ENCODE measurements around the gene PCMT1.

PCMT1 gene

DNA sequence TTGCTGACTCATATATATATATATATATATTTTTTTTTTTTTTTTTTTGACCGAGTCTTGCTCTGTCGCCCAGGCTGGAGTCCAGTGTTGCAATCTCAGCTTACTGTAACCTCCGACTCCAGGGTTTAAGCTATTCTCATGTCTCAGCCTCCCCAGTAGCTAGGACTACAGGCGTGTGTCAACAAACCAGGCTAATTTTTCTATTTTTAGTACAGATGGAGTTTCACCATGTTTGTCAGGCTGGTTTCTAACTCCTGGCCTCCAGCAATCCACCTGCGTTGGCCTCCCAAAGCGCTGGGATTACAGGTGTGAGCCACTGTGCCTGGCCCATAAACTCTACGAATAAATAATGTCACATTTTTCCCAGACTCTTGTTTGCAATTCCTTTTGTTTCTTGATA, 109.8 kb downstream of the PCMT1 start:
- H4K12ac ChIP-seq (ENCODE audit: low read depth, low read length), result no peak overlapping the region
- H3K79me2 ChIP-seq (ENCODE audit: control insufficient read depth, insufficient read depth, low read length, poor library complexity), result no peaks in the 10 kb centered on the region
- WGBS (ENCODE audit: extremely low coverage, insufficient coverage, insufficient read length), result no CpG with 5 or more reads among the region's 7 CpGs
- H3K4me1 ChIP-seq (ENCODE audit: control insufficient read depth in 1 of 2, insufficient read depth in 2 of 2, low read length in 2 of 2), result peaks cover 7 to 11% of the 10 kb centered on the region in 2 experiments
- H2BK5ac ChIP-seq (ENCODE audit: low read depth, low read length, poor library complexity), result no peak overlapping the region
- no peak overlapping the region for H3K4me3 ChIP-seq (ENCODE audit: low read depth, low read length)
- no peak overlapping the region for H3K9ac ChIP-seq (ENCODE audit: low read length)
- H3K36me3 ChIP-seq (ENCODE audit: control insufficient read depth in 1 of 2, insufficient read depth in 2 of 2, low read length in 2 of 2), result no peaks in the 10 kb centered on the region
- H3K18ac ChIP-seq (ENCODE audit: low read length), result no peak overlapping the region
- DNase-seq, result peak; percentile 72 to 77
- no peak overlapping the region for H4K91ac ChIP-seq (ENCODE audit: low read depth, low read length)
- H2BK12ac ChIP-seq (ENCODE audit: low read length), result no peak overlapping the region
- H3K79me1 ChIP-seq (ENCODE audit: low read length), result peaks cover 4% of the 10 kb centered on the region
- H3K9me3 ChIP-seq (ENCODE audit: insufficient read depth, low read depth, low read length), result no peaks in the 10 kb centered on the region
- H2AFZ ChIP-seq (ENCODE audit: insufficient read depth, low read length, poor library complexity), result no peak overlapping the region
- H3K27me3 ChIP-seq (ENCODE audit: insufficient read depth, low read length), result no peaks in the 10 kb centered on the region
- H3K14ac ChIP-seq (ENCODE audit: low read length), result no peak overlapping the region
- H2BK120ac ChIP-seq (ENCODE audit: insufficient read depth, low read length, poor library complexity), result no peak overlapping the region
- no peak overlapping the region for H4K8ac ChIP-seq (ENCODE audit: low read depth, low read length)
- no peak overlapping the region for H2AK5ac ChIP-seq (ENCODE audit: low read length)
- H3K4me2 ChIP-seq (ENCODE audit: low read length), result no peak overlapping the region
- H3K4ac ChIP-seq (ENCODE audit: low read depth, low read length), result no peak overlapping the region
- H3K23ac ChIP-seq (ENCODE audit: low read length), result no peak overlapping the region
- H3K27ac ChIP-seq (ENCODE audit: low read depth, low read length), result no peak overlapping the region

DNA sequence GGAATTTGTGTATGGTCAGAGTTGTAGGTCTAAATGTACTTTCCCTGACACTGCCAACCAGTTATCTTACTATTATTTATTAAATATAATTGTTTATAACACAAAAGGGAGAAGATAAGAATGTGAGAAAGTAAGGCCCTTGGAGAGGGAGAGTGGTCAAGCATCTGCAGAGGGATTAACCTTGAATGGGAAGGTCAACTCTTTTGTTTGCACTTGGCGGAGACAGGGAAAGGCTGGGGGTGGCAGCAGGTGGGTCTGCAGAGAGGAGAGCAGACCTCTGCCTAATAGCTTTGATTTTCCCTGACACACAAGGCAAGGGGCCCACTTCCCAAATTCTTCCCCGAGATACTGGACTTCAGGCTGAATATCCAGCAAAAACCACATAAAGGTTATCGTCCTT, 110.4 kb downstream of the PCMT1 start:
- Histone ChIP-seq H3K27ac (ENCODE audit: low read depth, low read length) (no peak overlapping the region), H3K4me2 (ENCODE audit: low read length) (no peak overlapping the region), H3K27me3 (ENCODE audit: insufficient read depth, low read length) (no peaks in the 10 kb centered on the region), H4K8ac (ENCODE audit: low read depth, low read length) (no peak overlapping the region), H3K23ac (ENCODE audit: low read length) (no peak overlapping the region), H3K4ac (ENCODE audit: low read depth, low read length) (no peak overlapping the region), H4K12ac (ENCODE audit: low read depth, low read length) (no peak overlapping the region), H2AK5ac (ENCODE audit: low read length) (no peak overlapping the region), H2BK12ac (ENCODE audit: low read length) (no peak overlapping the region), H2BK120ac (ENCODE audit: insufficient read depth, low read length, poor library complexity) (no peak overlapping the region), H2AFZ (ENCODE audit: insufficient read depth, low read length, poor library complexity) (no peak overlapping the region), H4K91ac (ENCODE audit: low read depth, low read length) (no peak overlapping the region), H3K79me2 (ENCODE audit: control insufficient read depth, insufficient read depth, low read length, poor library complexity) (no peaks in the 10 kb centered on the region), H3K4me1 (ENCODE audit: control insufficient read depth in 1 of 2, insufficient read depth in 2 of 2, low read length in 2 of 2) (peaks cover 4 to 8% of the 10 kb centered on the region in 2 experiments), H3K4me3 (ENCODE audit: low read depth, low read length) (no peak overlapping the region), H3K36me3 (ENCODE audit: control insufficient read depth in 1 of 2, insufficient read depth in 2 of 2, low read length in 2 of 2) (no peaks in the 10 kb centered on the region), H3K9ac (ENCODE audit: low read length) (no peak overlapping the region), H2BK5ac (ENCODE audit: low read depth, low read length, poor library complexity) (no peak overlapping the region), H3K9me3 (ENCODE audit: insufficient read depth, low read depth, low read length) (no peaks in the 10 kb centered on the region), H3K14ac (ENCODE audit: low read length) (no peak overlapping the region), H3K79me1 (ENCODE audit: low read length) (peaks cover 1% of the 10 kb centered on the region), H3K18ac (ENCODE audit: low read length) (no peak overlapping the region)
- no CpG with 5 or more reads among the region's 3 CpGs for WGBS (ENCODE audit: extremely low coverage, insufficient coverage, insufficient read length)
- DNase-seq, result no peak

DNA sequence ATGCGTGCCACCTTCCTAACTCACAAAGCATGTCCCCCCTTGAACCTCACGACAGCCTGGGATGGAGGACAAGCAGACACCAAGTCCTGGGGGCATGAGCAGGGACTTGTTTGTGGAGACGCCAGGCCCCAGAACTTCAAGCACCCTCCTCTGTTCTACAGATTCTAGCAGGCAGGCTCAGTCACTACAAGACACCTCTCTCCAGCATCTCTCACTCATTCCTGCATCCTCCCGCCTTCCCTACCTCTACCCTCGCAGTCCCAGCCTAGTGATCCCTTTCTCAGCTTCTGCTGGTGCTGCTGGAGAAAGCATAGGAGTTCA, 110.9 kb downstream of the PCMT1 start:
- Histone ChIP-seq H2AFZ (ENCODE audit: insufficient read depth, low read length, poor library complexity) (no peak overlapping the region), H3K4me1 (ENCODE audit: control insufficient read depth in 1 of 2, insufficient read depth in 2 of 2, low read length in 2 of 2) (peaks cover 4 to 5% of the 10 kb centered on the region in 2 experiments), H2BK12ac (ENCODE audit: low read length) (no peak overlapping the region), H2BK5ac (ENCODE audit: low read depth, low read length, poor library complexity) (no peak overlapping the region), H3K14ac (ENCODE audit: low read length) (no peak overlapping the region), H3K9me3 (ENCODE audit: insufficient read depth, low read depth, low read length) (no peaks in the 10 kb centered on the region), H4K8ac (ENCODE audit: low read depth, low read length) (no peak overlapping the region), H4K12ac (ENCODE audit: low read depth, low read length) (no peak overlapping the region), H3K79me1 (ENCODE audit: low read length) (no peaks in the 10 kb centered on the region), H3K9ac (ENCODE audit: low read length) (no peak overlapping the region), H2AK5ac (ENCODE audit: low read length) (no peak overlapping the region), H3K18ac (ENCODE audit: low read length) (no peak overlapping the region), H3K79me2 (ENCODE audit: control insufficient read depth, insufficient read depth, low read length, poor library complexity) (no peaks in the 10 kb centered on the region), H3K4ac (ENCODE audit: low read depth, low read length) (no peak overlapping the region), H3K27ac (ENCODE audit: low read depth, low read length) (no peak overlapping the region), H3K27me3 (ENCODE audit: insufficient read depth, low read length) (no peaks in the 10 kb centered on the region), H3K23ac (ENCODE audit: low read length) (no peak overlapping the region), H3K4me3 (ENCODE audit: low read depth, low read length) (no peak overlapping the region), H3K4me2 (ENCODE audit: low read length) (no peak overlapping the region), H2BK120ac (ENCODE audit: insufficient read depth, low read length, poor library complexity) (no peak overlapping the region), H4K91ac (ENCODE audit: low read depth, low read length) (no peak overlapping the region), H3K36me3 (ENCODE audit: control insufficient read depth in 1 of 2, insufficient read depth in 2 of 2, low read length in 2 of 2) (no peaks in the 10 kb centered on the region)
- no CpG with 5 or more reads among the region's 5 CpGs for WGBS (ENCODE audit: extremely low coverage, insufficient coverage, insufficient read length)
- no peak for DNase-seq

Data from trophoblast cell (in vitro differentiated cells and primary cell).